Neural progenitor cell (in vitro differentiated cells): ENCODE measurements around the gene ANXA2R.

ENCODE experiments used
- EZH2phosphoT487 ChIP-seq: fragments of 200-600 bp; sonication (generic); IDR thresholded peaks from 2 replicates; pipeline ENCODE4 v1.6.1; 2017; ENCODE audit warnings: antibody characterized with exemption
- TF ChIP-seq, protein P1 (sequence below): fragments of 200-600 bp; sonication (generic); IDR thresholded peaks from 2 replicates; pipeline ENCODE4 v1.5.1; 2017; ENCODE audit warnings: antibody characterized with exemption, mild to moderate bottlenecking

DNA sequence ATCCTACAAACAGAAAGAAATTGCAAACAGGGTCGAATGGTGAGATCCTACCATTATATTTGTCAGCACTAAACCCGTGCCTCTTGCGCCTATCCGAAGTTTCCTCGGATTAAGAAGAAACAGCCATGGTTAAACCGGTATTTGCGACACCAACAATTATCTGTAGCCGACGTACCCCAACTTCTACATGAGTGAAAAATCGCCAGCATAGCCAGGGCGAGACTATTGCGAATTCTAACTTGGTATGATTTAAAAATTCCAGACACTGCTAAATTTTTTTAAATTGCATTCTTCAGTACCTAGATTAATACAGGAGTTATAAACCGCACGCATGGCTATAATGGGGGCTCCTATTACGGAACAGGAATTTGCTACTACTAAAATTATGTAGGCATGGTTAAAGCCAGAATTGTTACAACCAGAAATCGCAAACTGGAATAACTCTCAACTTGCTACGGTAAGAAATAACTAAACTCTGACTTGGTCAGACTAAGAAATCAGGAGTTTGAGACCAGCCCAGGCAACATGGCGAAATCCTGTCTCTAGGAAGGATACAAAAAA, 25.3 kb upstream of the ANXA2R start:
- TF ChIP-seq, protein P1, sequence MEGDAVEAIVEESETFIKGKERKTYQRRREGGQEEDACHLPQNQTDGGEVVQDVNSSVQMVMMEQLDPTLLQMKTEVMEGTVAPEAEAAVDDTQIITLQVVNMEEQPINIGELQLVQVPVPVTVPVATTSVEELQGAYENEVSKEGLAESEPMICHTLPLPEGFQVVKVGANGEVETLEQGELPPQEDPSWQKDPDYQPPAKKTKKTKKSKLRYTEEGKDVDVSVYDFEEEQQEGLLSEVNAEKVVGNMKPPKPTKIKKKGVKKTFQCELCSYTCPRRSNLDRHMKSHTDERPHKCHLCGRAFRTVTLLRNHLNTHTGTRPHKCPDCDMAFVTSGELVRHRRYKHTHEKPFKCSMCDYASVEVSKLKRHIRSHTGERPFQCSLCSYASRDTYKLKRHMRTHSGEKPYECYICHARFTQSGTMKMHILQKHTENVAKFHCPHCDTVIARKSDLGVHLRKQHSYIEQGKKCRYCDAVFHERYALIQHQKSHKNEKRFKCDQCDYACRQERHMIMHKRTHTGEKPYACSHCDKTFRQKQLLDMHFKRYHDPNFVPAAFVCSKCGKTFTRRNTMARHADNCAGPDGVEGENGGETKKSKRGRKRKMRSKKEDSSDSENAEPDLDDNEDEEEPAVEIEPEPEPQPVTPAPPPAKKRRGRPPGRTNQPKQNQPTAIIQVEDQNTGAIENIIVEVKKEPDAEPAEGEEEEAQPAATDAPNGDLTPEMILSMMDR, result no peak
- TF ChIP-seq EZH2phosphoT487, result no peak
